Measurements from ENCODE around the gene MPI. TPM values are rescaled to one million over a fixed set of nuclear protein-coding genes. Genes with fewer than 3 reads are reported as not detected.
"Not testable (repeated sequence)": the region's sequence is repeated elsewhere in the genome, so short reads cannot be mapped to it uniquely, and the experiment has no call there.

Gene MPI
- total RNA-seq, 1 experiment from 2014 or later = 39.8 TPM

- no peak for DNase-seq (ENCODE audit: extremely low read depth, low read depth)
Measured at GRCh38 chr15:74889390-74889882, 406 bp upstream of the MPI start.

GRCh38 chr15:74890665-74890960 lies 771 bp downstream of the MPI start:
- no peak for DNase-seq (ENCODE audit: extremely low read depth, low read depth)

GRCh38 chr15:74891469-74891868 lies 1.6 kb downstream of the MPI start:
- no peak for DNase-seq (ENCODE audit: extremely low read depth, low read depth)

- DNase-seq (ENCODE audit: extremely low read depth, low read depth) = no peak
Measured at GRCh38 chr15:74892313-74892712, 2.5 kb downstream of the MPI start.

- no peak for DNase-seq (ENCODE audit: extremely low read depth, low read depth)
Measured at GRCh38 chr15:74892931-74893330, 3.1 kb downstream of the MPI start.

- no peak for DNase-seq (ENCODE audit: extremely low read depth, low read depth)
Measured at GRCh38 chr15:74893627-74894026, 3.8 kb downstream of the MPI start.

DNA sequence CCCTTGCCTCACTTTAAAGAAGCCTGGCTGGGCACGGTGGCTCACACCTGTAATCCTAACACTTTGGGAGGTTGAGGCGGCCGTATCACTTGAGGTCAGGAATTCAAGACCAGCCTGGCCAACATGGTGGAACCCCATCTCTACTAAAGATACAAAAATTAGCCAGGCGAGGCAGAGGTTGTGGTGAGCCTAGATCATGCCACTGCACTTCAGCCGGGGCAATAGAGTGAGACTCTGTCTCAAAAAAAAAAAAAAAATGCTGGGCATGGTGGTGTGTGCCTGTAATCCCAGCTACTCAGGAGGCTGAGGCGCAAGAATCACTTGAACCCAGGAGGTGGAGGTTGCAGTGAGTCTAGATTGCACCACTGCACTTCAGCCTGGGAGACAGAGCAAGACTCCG lies 4.5 kb downstream of the MPI start:
- not testable (repeated sequence) for DNase-seq (ENCODE audit: extremely low read depth, low read depth)

DNA sequence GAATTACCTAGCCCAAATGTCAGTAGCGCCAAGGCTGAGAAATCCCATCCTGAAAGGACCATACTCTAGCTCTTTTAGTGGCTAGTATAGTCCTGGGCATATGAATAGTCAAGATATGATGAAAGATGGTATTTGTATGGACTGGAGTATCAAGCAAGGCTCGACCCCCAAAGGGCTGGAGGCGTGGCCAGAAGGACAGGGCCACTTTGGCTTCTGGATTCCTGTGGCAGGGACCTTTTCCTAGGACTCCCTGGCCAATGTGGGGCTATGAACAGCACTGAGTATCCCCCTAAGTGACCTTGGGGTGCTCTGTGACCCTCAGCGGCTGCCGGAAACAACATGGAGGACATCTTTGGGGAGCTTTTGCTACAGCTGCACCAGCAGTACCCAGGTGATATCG lies 6.0 kb downstream of the MPI start:
- DNase-seq (ENCODE audit: extremely low read depth, low read depth) = no peak

DNA sequence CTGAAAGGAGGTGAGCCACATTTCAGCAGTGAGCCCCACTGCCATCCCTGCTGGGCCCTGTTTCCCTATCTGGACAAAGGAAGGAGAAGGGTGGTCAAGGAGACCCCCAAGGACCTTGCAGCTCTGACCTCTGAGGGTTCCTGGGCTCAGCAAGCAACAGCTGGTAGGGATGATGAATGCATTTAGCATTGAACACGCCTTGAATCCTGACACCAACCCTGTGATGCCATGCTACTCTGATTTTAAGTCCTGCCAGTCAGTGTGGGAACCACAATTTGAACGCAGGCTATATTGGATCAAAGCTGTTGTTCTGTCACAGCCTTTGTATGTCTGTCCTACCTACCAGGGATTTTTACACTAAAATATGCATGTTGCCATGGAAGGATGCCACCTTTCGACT lies 6.5 kb downstream of the MPI start:
- no peak for DNase-seq (ENCODE audit: extremely low read depth, low read depth)

DNA sequence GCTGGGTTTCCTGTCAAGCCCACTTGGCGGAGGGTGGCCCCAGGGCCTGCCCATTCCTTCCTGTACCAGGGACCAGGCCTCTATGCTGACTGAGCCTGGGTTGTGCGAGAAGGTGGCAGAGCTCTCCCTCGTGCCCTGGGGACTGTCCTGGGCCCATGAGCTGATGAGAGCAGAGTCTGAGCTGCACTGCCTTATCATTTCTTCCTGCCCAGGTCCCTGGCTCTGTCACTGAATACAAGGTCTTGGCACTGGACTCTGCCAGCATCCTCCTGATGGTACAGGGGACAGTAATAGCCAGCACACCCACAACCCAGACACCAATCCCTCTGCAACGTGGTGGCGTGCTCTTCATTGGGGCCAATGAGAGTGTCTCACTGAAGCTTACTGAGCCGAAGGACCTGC lies 7.5 kb downstream of the MPI start:
- no peak for DNase-seq (ENCODE audit: extremely low read depth, low read depth)

DNA sequence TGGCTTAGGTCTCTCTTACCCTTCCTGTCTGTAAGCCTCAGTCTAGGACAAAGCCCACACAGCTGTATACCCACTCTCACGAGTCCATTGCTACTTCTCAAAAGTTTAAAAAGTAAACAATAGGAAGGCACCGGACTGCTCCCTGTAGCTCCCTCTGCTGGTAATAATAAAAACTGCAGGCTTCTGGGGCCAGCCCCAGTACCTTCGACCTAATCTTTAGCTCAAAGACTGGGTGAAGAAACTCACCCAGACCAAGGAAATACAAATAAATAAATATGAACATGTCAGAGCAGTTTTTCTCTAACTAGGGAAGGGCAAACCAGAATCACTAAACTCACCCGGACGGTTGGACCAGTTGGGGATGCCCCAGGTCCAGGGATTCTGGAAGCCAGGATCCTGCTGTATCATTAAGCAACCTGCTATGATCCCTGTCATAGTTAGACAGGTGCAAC lies 11.8 kb downstream of the MPI start:
- peak; percentile 45 for DNase-seq (ENCODE audit: extremely low read depth, low read depth)

DNA sequence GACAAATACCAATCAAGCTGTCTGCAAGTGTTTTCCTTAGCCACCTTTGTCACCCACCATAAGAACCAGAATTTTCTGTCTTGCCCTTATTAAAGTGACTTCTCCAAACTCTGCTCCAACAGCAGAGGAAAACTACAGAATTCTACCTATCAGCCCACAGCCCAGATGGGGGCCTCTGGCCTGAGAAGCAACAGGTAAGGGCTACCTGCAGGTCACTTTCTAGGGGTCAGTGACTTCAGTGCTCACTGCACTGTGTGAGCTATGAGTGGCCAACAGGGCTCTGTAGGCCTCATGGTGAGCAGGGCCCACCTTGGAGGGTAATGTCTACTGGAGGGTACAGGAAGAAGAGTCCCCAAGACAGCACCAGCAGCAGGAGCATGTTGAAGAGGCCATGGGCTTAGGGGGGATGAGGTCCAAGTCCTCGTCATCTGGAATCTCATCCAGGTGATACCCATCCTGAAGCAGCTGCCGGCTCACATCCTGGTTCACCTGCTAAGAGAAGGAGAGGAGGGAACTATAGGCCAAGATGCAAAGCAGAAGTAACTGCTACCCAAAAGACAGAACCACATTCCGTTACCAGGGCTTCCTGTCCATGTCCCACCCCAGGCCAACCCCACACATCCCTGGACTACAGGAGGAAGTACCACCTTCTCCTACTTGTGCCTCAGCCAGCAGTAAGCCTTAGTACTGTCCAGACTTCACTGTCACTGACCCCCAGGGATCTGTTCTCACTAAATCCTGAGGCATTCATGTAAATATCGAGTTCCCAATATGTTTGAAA lies 12.6 kb downstream of the MPI start:
- DNase-seq (ENCODE audit: extremely low read depth, low read depth) = no peak

GRCh38 chr15:74903676-74904075 lies 13.8 kb downstream of the MPI start:
- no peak for DNase-seq (ENCODE audit: extremely low read depth, low read depth)

GRCh38 chr15:74904190-74904805 lies 14.5 kb downstream of the MPI start:
- no peak for DNase-seq (ENCODE audit: extremely low read depth, low read depth)

DNA sequence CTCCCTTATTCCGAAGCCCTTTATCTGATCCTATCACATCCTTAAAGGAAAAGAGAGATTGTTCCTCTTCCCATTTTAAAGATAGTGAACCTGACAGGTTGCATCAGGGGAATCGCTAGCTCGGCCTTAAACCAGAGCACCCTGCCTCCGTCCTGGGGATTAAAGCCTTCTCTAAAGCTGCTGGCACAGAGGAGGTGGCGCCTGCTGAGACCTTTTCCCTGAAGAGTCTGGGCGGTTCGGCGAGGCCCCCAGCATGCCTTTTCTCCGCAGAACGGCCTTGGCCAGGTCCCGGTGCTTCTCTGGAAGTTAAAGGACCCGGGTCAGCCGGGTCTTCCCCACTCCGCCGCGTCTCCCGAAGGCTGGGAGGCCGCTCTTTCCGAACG lies 16.2 kb downstream of the MPI start:
- DNase-seq (ENCODE audit: extremely low read depth, low read depth) = no peak

DNA sequence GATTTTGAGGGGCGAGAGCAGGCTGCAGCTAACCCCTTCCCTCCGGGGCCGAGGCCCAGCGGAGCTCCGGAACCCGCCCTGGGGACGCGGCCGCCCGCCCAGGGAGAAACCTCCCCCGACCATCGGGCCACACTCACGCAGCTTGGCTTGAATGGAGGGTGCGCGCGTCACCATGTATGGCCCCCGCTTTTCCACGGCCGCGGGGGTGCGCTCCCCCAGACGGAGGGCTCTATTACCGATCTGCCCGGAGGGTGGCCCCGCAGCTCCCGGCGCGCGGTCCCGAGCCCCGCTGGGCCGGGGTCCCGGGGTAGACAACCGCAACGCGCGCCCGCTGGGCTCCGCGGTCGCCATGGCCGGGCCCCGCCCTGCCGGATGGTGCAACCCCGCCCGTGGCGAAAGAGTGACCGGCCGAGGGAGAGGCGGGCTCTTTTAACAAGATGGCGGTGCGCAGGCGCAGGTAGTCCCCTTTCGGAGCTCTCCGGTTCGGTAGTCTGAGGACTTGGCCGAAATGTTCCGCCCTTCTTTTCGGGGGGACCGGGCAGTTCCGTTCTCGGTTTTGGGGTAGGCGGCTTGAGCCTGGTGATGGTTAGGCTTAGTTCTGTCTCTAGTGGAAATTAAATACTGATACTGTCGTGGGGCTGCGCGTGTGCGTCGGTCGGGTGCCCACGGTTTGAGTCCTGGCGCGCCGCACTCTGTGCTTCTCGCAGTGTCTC lies 16.8 kb downstream of the MPI start, which contains the start of gene FAM219B:
TSS of gene FAM219B (minus strand) at position 402 of the 713 bp plus-strand sequence. CDS start at position 351, 51 bp downstream.
- peak; percentile 82 for DNase-seq (ENCODE audit: extremely low read depth, low read depth)

- DNase-seq (ENCODE audit: extremely low read depth, low read depth) = no peak
Measured at GRCh38 chr15:74907163-74907870, 17.5 kb downstream of the MPI start.

DNA sequence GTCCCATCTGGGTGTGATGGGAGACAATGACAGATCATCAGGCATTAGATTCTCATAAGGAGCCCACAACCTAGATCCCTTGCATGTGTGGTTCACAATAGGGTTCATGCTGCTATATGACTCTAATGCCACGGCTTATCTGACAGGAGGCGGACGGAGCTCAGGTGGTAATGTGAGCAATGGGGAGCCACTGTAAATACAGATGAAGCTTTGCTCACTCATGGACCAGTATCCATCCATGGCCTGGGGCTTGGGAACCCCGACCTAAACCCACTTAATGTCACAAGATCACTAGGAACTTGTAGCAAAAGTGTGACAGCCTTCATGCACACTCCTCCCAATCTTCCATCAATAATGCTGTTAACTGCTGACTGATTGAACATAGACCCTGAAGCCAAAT lies 18.8 kb downstream of the MPI start:
- DNase-seq (ENCODE audit: extremely low read depth, low read depth) = no peak

- DNase-seq (ENCODE audit: extremely low read depth, low read depth) = no peak
Measured at GRCh38 chr15:74913041-74913440, 23.2 kb downstream of the MPI start.

DNA sequence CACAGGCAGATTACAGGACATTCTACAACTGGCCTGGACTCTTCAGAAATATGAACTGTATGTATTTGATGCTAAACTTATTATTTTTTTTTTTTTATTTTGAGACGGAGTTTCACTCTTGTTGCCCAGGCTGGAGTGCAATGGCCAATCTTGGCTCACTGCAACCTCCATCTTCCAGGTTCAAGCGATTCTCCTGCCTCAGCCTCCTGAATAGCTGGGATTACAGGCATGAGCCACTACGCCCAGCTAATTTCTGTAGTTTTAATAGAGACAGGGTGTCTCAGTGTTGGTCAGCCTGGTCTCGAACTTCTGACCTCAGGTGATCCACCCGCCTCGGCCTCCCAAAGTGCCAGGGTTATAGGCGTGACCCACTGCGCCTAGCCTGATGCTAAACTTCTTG lies 24.0 kb downstream of the MPI start:
- not testable (repeated sequence) for DNase-seq (ENCODE audit: extremely low read depth, low read depth)

GRCh38 chr15:74917676-74918075 lies 27.8 kb downstream of the MPI start:
- no peak for DNase-seq (ENCODE audit: extremely low read depth, low read depth)

All from NCI-H460 (cell line).